ENCODE data around the gene TEF. TPM values are rescaled to one million over a fixed set of nuclear protein-coding genes. Genes with fewer than 3 reads are reported as not detected.

The TEF gene
- total and polyA plus RNA-seq, 4 donors, result 5.7 to 16.2 (median 10.2) TPM

- no peak overlapping the region for H3K9ac ChIP-seq (ENCODE audit: low read depth in 1 of 2, low read length in 2 of 2)
- H3K9me3 ChIP-seq (ENCODE audit: control insufficient read depth in 4 of 4, low read length in 3 of 4), result no peaks in the 10 kb centered on the region
- WGBS, result 96% methylated on average over 24 of the region's 24 CpGs
- no peak overlapping the region for H3K4me3 ChIP-seq (ENCODE audit: low read depth in 1 of 3, low read length in 3 of 3)
- H3K36me3 ChIP-seq (ENCODE audit: control insufficient read depth in 4 of 4, insufficient read depth in 3 of 4, low read depth in 1 of 4, low read length in 3 of 4), result peaks cover 11 to 54% (median 20%) of the 10 kb centered on the region in 4 donors
- DNase-seq (ENCODE audit: low spot score), result no peak
- TF ChIP-seq GABPA (IDR thresholded peaks at IDR 0.05 in 1 of 2, conservative IDR thresholded peaks at IDR 0.05 in 1 of 2), result no peak
- TF ChIP-seq REST (IDR thresholded peaks at IDR 0.05), result no peak
- peaks cover 17 to 60% (median 54%) of the 10 kb centered on the region in 4 donors for H3K4me1 ChIP-seq (ENCODE audit: control insufficient read depth in 4 of 4, insufficient read depth in 4 of 4, low read length in 3 of 4)
- no peaks in the 10 kb centered on the region for H3K27me3 ChIP-seq (ENCODE audit: control insufficient read depth in 4 of 4, insufficient read depth in 4 of 4, low read length in 3 of 4)
- H3K27ac ChIP-seq (ENCODE audit: low read depth in 1 of 2, low read length in 2 of 2), result no peak overlapping the region
Measured at GRCh38 chr22:41345807-41346335, 35.9 kb upstream of the TEF start.

- no peak for DNase-seq (ENCODE audit: low spot score)
- Histone ChIP-seq H3K9ac (ENCODE audit: low read depth in 1 of 2, low read length in 2 of 2) (peak overlapping the region in 1 of 2 donors; percentile 16), H3K27ac (ENCODE audit: low read depth in 1 of 2, low read length in 2 of 2) (peak overlapping the region; percentile 86 to 87), H3K4me1 (ENCODE audit: control insufficient read depth in 4 of 4, insufficient read depth in 4 of 4, low read length in 3 of 4) (peaks cover 17 to 57% (median 52%) of the 10 kb centered on the region in 4 donors), H3K36me3 (ENCODE audit: control insufficient read depth in 4 of 4, insufficient read depth in 3 of 4, low read depth in 1 of 4, low read length in 3 of 4) (peaks cover 18 to 59% (median 26%) of the 10 kb centered on the region in 4 donors), H3K27me3 (ENCODE audit: control insufficient read depth in 4 of 4, insufficient read depth in 4 of 4, low read length in 3 of 4) (no peaks in the 10 kb centered on the region), H3K4me3 (ENCODE audit: low read depth in 1 of 3, low read length in 3 of 3) (no peak overlapping the region), H3K9me3 (ENCODE audit: control insufficient read depth in 4 of 4, low read length in 3 of 4) (no peaks in the 10 kb centered on the region)
- TF ChIP-seq TAF1 (conservative IDR thresholded peaks at IDR 0.05) (no peak), YY1 (IDR thresholded peaks at IDR 0.05) (peak; percentile 71), SP1 (IDR thresholded peaks at IDR 0.05) (peak; percentile 97), JUND (IDR thresholded peaks at IDR 0.05) (peak in 1 of 2 donors; percentile 53), NR2F2 (IDR thresholded peaks at IDR 0.05) (peak; percentile 25), GABPA (IDR thresholded peaks at IDR 0.05 in 1 of 2, conservative IDR thresholded peaks at IDR 0.05 in 1 of 2) (no peak), HNF4A (conservative IDR thresholded peaks at IDR 0.05) (peak; percentile 86 to 92), RXRA (IDR thresholded peaks at IDR 0.05) (peak; percentile 100), RAD21 (IDR thresholded peaks at IDR 0.05) (peak; percentile 50 to 66), FOXA2 (IDR thresholded peaks at IDR 0.05) (peak; percentile 23), EGR1 (IDR thresholded peaks at IDR 0.05; ENCODE audit: low read depth in 2 of 2) (peak in 1 of 2 donors; percentile 65), REST (IDR thresholded peaks at IDR 0.05) (peak; percentile 48), ATF3 (IDR thresholded peaks at IDR 0.05) (no peak), HNF4G (IDR thresholded peaks at IDR 0.05) (peak; percentile 75)
- 47% methylated on average over 18 of the region's 18 CpGs for WGBS
Measured at GRCh38 chr22:41347066-41347859, 34.5 kb upstream of the TEF start.
